IPS-18c (cell line): Measurements from ENCODE around the gene MAML2.

Source experiments
- H3K4me3 ChIP-seq: 2 replicates; pipeline ENCODE4 v1.7.0; 2013; ENCODE audit warnings: low read depth, mild to moderate bottlenecking, low read length, moderate library complexity; ENCODE audit not compliant: insufficient read depth
- H3K9me3 ChIP-seq: one replicate; pipeline ENCODE4 v1.6.1; 2013; ENCODE audit warnings: mild to moderate bottlenecking, low read length, moderate library complexity; ENCODE audit not compliant: control insufficient read depth, insufficient read depth

Gene MAML2

DNA sequence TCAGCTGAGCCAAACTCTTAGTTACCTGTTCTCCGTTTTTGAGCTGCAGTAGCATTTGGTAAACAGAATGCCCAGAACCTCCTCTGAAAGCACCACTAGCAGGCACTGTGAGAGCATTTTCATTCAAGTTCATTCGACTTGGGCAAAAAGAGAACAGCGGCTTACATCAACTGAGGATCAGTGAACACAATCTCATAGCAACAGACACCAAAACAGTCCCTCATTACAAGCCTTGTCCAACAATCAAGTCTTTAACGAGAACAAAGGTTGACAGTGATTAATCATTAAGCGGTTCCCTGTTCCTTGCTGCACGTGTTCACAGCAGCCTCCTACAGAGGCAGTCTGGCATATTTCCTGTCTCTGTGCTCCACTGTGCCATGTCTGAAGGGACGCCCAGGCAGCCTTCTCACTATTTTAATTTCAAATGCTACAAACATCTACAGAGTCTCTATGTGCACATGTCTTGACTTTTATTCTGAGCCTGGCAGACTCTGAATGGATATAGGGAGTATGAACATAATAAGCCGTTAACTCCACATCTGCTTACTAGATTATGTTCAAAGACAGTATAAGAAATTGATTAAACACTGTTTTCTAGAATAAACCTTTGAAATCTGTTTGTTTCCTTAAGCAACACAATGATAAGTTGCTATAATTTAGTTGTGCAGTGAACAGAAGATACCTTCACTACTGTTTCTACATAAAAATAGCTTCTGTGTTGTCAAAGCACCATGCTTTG lies 330.7 kb downstream of the MAML2 start:
- Histone ChIP-seq H3K4me3 (no peak overlapping the region), H3K9me3 (no peaks in the 10 kb centered on the region)

DNA sequence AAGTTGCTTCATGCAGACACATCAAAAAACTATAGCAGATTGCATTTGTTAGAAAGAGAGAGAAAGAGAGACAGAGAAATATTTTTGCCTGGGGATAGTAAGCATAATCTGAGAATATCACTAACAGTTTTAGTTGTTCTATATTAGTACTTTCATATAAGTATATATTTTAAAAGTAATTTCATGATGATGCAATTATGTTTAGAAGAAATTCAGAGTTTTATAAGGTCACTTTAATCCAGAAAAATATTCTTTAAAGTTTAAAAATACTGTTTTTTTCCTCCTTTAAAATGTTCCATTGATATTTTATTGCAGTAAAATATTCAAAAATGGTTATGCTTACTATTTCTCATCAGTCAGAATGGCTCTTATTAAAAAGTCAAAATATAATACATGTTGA lies 332.3 kb downstream of the MAML2 start:
- no peaks in the 10 kb centered on the region for H3K9me3 ChIP-seq
- no peak overlapping the region for H3K4me3 ChIP-seq

DNA sequence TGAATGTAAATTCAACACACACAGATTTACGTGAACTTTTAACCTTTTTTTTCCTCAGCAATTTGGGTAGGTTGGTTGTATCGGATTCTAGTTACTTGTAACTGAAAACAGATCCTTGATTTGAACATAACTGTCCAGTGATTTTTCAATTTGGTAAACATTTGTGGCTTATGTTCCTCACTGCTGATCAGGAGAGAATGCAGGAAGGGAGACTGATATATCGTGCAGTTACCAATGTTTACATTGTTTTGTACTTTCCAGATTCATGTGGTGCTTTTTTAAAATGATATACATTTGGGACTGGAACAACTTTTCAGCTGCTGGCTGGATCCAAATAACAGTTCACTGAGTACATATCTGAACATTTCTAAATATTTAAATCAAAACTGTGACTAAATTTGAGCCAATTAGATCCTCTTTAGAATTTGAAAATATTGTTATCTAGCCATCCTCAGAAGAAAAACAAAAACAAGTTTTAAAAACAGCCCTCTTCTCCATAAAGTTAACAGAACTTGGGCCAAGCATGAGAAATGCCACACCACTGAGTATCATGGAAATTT lies 334.8 kb downstream of the MAML2 start:
- Histone ChIP-seq H3K9me3 (no peaks in the 10 kb centered on the region), H3K4me3 (no peak overlapping the region)

DNA sequence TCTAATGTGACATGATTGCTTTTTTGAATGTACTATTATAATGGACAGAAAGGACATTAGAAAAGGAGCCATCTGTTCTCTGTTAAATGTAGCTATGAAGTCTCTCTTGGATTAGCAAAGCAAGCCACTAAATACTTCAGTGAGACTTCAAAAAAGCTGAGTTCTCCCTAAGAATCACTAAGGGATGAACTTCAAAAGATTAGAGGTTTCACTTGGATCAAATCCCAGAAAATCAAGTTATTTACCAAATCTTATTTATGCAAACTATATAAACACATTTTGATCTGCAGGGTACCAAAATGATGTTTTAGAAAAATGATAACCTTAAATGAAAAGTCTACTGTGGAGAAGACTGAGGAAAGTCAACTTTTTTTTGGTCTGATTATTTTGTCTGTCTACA lies 337.0 kb downstream of the MAML2 start:
- no peak overlapping the region for H3K4me3 ChIP-seq
- no peaks in the 10 kb centered on the region for H3K9me3 ChIP-seq

DNA sequence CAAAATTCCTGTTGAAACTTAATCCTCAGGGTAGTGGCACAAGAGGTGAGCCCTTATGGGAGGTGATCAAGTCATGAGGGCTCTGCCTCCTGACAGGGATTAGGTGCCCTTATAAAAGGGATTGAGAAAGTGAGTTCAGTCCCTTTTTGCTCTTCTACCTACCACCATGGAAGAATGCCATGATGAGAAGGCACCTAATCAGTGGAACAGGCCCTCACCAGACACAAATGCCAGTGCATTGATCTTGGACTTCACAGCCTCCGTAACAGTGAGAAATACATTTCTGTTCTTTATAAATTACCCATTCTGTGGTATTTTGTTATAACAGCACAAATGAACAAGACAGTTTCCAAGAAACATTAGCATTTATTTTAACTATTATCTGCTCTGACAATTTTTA lies 338.1 kb downstream of the MAML2 start:
- Histone ChIP-seq H3K4me3 (no peak overlapping the region), H3K9me3 (no peaks in the 10 kb centered on the region)

DNA sequence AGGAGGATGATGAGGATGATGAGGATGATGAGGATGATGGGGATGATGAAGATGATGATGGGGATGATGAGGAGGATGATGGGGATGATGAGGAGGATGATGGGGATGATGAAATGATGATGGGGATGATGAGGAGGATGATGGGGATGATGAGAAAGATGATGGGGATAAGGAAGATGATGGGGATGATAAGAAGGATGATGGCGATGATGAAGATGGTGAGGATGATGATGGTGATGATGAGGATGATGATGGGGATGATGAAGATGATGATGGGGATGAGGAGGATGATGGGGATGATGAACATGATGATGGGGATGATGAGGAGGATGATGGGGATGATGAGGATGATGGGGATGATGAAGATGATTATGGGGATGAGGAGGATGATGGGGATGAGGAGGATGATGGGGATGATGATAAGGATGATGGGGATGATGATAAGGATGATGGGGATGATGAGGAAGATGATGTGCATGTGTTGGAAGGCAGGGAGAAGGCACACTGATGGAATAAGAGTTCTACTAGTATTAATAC lies 340.2 kb downstream of the MAML2 start:
- H3K4me3 ChIP-seq = no peak overlapping the region
- H3K9me3 ChIP-seq = no peaks in the 10 kb centered on the region

DNA sequence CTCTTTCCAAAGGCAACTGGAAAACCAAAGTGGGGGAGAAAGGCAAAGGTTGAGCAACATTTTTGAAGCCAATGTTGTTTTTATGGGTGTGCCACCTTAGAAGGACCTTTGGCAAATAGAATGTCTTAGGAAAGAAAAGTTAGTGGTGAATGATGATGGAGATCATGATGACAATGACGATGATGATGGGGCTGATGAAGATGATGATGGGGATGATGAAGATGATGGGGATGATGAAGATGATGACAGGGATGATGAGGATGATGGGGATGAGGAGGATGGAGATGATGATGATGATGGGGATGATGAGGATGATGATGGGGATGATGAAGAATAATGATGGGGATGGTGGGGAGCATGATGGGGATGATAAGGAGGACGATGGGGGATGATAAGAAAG lies 340.7 kb downstream of the MAML2 start:
- no peaks in the 10 kb centered on the region for H3K9me3 ChIP-seq
- H3K4me3 ChIP-seq = no peak overlapping the region

DNA sequence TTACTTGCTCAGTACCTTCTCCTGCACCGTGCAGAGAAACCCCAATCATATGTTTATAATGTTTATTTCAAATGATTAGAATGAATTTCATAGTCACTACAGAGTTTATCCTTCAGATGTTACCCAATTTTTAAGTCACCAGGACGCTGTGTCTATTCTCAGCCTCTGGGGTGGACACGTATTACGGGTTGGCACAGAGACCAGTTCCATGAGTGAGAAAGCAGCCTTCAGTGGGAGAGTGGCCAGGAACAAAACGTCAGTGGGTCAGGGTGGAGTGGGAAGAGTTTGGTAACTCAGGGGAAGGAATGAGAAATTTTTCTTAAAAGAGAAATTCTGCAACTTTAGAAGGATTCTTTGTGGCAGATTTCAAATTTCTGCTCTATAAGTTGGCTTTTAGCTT lies 342.0 kb downstream of the MAML2 start:
- Histone ChIP-seq H3K4me3 (no peak overlapping the region), H3K9me3 (no peaks in the 10 kb centered on the region)

DNA sequence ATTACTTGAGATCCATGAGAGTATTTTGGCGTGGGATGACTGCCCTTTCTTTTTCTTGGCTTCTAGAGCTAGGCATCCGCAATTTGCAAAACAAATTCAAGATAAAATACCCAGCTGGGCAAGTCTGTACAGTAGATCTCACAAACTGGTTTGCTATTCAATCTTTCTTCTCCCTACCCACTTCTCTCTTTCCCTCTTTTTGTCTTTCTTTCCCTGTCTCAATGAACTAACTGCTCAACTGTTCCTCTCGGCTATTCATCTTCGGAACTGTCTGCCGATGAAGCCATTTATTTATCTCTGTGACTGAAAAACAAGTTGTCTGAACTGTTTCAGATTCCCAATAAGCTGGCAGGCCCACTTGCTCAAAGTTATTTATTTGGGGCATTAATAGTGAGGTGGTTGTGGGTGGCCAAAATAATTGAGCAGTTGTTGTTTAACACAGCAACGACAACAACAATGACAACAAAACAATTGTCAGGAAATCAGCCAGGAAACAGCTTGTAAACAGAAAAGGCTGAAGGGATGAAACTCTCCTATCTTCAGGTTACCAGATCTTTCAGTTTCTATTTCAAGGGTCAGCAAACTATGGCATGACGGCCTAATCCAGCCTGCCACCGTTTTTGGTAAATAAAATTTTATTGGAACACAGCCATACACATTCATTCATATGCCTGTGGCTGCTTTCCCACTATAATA lies 343.1 kb downstream of the MAML2 start:
- Histone ChIP-seq H3K4me3 (no peak overlapping the region), H3K9me3 (no peaks in the 10 kb centered on the region)

DNA sequence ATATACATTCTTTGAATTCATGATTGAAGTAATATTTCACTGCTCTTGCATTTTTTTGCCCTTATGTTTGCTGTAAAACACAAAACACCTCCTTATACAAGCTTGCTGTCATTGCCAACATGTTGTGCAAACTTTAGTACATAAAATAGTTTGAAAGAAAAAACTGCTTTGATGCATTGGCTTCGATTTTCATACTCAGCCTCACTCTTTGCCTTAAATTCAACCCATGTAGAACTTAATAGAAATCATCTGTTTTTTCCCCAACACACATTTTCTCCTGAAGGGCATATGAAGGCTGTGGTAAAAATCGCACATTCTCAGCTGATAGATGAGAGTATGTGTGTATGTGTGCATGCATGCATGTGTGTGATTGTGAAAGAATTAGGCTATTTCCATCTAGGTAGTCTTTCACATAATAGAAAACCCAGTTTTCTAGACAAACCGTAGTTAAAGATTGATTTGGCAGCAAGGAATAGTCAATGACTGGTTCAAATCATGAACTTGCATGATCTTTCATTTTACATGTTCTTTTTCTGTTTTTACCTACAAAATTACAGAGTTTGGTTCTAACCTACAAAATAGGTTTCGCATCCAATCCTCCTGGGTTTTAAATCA lies 346.3 kb downstream of the MAML2 start:
- Histone ChIP-seq H3K9me3 (no peaks in the 10 kb centered on the region), H3K4me3 (no peak overlapping the region)

DNA sequence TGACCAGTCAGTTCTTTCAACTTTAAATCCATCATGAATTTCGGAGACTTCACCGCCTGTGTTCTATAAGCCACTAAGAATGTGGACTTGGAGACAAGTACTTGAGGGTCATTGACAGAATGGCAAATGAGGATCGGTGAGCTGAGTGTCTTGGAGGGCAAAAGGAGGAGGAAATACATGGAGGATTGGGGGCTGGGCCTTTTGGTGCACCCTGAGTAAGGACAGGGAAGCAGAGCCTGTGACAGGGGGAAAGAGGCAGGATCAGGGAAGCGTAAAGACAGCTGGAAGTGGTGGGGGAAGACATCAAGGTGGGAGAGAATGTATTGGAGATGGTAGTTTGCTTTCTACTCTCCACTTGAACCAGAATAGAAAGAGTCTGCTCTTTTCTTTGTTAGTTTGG lies 348.7 kb downstream of the MAML2 start:
- Histone ChIP-seq H3K4me3 (no peak overlapping the region), H3K9me3 (no peaks in the 10 kb centered on the region)

DNA sequence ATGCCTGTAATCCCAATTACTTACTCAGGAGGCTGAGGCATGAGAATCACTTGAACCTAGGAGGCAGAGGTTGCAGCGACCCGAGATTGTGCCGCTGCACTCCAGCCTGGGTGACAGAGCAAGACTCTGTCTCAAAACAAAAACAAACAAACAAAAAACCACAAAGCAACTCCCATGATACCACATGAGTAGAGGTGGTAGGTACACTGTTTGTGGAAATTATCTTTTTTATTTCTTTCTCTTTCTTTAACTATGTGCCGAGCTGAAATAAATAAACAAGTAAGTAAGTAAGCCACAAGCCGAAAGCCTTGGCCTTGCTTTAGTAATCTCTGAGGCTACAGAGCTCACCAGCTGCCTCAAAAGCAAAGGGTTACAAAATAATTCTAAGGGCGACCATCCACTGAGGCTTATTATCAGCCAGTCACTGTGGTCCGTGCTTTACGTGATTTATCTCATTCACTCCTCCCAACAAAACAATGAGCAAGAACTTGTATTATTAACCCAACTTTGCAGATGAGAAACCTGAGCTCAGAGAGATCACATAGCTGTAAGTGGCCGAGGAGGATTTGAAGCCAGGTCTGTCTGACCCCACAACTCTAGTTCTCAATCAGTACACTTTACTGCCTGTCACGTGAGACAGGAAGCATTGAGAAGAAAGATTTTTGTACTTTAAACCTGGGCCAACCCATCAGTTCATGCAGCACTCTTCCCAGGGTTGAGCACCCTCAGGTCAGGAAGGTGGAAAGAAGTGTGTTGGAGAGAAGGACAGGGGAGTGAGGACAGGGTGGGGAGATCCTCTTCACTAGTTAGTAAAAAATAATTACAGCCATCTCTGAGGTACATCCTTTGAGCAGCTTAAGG lies 349.3 kb downstream of the MAML2 start:
- Histone ChIP-seq H3K9me3 (no peaks in the 10 kb centered on the region), H3K4me3 (no peak overlapping the region)

DNA sequence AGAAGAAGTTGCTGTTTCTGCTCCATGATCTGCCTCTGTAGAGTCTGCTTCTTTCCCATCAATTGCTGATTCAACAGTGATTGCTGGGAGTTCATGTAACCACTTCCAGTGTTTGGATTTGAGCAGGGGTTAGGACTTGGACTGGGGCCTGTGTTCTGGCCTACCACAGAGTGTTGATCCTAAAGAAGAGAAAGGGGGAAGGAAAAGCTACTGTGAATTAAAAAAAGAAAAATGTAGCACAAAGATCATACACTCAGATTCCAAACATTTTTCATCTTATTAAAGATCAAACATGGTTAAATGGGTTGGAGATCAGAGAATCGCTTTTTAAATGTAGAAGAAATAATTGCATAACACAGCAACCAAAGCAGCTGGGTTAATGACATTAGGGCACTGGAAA lies 351.4 kb downstream of the MAML2 start:
- Histone ChIP-seq H3K9me3 (no peaks in the 10 kb centered on the region), H3K4me3 (no peak overlapping the region)

DNA sequence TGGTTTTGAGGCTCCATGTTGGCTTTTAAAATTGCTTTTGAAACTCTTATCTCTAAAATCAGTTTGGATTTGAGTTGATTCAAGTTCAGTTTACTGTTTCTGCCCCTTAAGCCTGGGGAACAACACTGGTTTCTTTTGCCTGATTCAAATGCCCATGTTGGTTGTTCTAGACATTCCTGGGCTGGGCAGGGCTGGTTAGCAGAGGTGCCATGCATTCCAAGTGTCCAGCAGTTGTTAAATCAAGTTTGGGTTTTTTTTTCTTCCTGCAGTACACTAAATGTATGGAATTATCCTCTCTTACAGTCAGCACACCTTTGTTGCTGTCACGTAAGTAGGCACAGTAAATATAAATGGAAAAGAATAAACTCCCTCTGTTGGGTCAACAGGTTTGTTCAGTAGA lies 351.9 kb downstream of the MAML2 start:
- H3K4me3 ChIP-seq = no peak overlapping the region
- no peaks in the 10 kb centered on the region for H3K9me3 ChIP-seq

DNA sequence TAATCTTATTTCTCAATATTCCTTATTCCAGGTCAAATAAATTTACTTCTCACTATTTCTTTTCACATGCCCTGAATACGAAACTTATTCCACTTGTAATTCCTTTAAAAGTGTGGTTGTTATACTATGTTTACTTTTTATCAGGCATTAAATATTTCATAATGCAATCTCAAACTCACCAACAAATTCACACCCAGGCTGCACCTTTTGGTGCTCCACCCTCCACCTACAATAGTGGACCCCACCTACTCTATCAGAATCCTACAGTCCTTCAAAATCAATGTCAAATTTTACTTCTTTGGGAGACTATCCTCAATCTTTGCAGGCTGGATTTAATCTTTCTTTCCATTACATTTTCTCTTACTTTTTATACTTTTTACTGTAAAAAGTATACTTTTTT lies 353.2 kb downstream of the MAML2 start:
- H3K9me3 ChIP-seq = no peaks in the 10 kb centered on the region
- H3K4me3 ChIP-seq = no peak overlapping the region

DNA sequence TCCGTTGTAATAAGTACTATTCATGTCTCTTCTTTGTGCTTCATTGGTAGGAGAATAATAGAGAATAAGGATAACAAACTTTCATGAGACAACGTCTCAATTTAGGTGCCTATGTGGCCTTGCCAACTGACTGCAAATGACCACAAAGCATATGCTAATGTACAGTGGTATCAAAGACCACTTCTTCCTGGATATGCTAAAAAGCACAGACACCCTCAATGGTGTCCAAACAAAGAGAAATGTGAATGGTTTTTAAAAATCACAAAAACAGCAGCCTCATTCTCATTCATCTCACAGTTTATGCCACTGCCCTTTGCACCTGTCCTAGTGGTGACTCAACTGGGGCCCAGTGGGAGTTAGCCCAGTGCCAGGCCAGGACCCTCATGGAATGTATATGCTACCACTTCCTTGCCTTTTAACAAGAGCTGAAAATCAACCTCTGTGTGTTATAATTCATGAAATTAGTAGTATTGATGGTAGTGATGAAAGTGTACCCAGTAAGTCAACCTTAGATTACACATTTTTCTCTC lies 353.9 kb downstream of the MAML2 start:
- Histone ChIP-seq H3K4me3 (no peak overlapping the region), H3K9me3 (no peaks in the 10 kb centered on the region)
